AG04449 (cell line): ENCODE results near the gene HIPK1.

Experiments used
- CTCF ChIA-PET: fragments of 350-600 bp; formaldehyde crosslinking; extraction: SDS; loops from one replicate; lab custom pipeline; 2021; ENCODE audit warnings: antibody characterized with exemption; lab: Yijun Ruan, JAX
- POLR2A ChIA-PET: fragments of 400-600, 350-600 bp; formaldehyde crosslinking; extraction: SDS; loops from one replicate; lab custom pipeline; 2020; ENCODE audit warnings: antibody characterized with exemption, inconsistent platforms; lab: Yijun Ruan, JAX
- DNase-seq: peaks from one replicate; pipeline ENCODE4 v3.0.0-alpha.2; 2010; ENCODE audit warnings: low read depth, low spot score
- H3K4me3 ChIP-seq: 2 replicates; pipeline ENCODE4 v1.5.1; 2011; ENCODE audit warnings: low read depth, mild to moderate bottlenecking, control low read depth, low read length
- CTCF ChIP-seq: IDR thresholded peaks from one replicate; pipeline ENCODE4 v1.5.1; 2011; ENCODE audit warnings: mild to moderate bottlenecking, moderate library complexity, low read length, control low read depth, inconsistent platforms; ENCODE audit not compliant: insufficient read depth; ENCODE audit errors: missing control alignments

The HIPK1 gene

GRCh38 chr1:113949007-113949406 lies 19.9 kb downstream of the HIPK1 start:
- no peak for DNase-seq
- no peak overlapping the region for H3K4me3 ChIP-seq
- ChIA-PET POLR2A (no interaction called here), CTCF (interaction anchor here (0.6 to 4.7 kb wide), 9 partner anchors 9 to 334 kb away, joined by 3 to 14 read pairs (median 5); no protein-coding TSS in a partner anchor)
- TF ChIP-seq CTCF, result no peak

DNA sequence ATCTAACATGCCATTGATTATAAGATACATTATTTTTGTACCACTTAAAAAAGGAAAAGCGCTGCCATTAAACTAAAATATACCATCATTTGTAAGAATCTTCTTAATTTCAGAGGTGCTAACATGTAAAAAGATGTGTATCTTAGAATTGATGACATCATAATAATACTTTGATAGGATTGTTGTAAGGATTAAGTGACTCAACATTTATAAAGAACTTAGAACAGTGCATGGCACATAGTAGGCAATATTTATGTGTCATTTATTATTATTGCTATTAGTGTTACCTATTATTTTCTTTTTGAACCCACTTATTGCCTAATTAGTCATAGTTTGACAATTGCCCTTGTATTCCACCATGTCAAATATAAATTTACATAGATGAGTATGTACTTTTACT lies 21.8 kb downstream of the HIPK1 start:
- DNase-seq, result no peak
- TF ChIP-seq CTCF, result no peak
- no peak overlapping the region for H3K4me3 ChIP-seq
- ChIA-PET CTCF (interaction anchor here (1.1 to 4.7 kb wide), 2 partner anchors 110 to 115 kb away, joined by 3 to 14 read pairs; no protein-coding TSS in a partner anchor), POLR2A (no interaction called here)

GRCh38 chr1:113951719-113952118 lies 22.6 kb downstream of the HIPK1 start:
- POLR2A ChIA-PET, result interaction anchor here (0.7 to 1.4 kb wide), 2 partner anchors 9 to 22 kb away, joined by 3 to 7 read pairs; partner anchors contain the start of gene HIPK1
- no peak for TF ChIP-seq CTCF
- no peak for DNase-seq
- CTCF ChIA-PET, result interaction anchor here (0.7 to 4.7 kb wide), 6 partner anchors 10 to 116 kb away, joined by 3 to 21 read pairs (median 4); partner anchors contain the start of gene OLFML3
- H3K4me3 ChIP-seq, result no peak overlapping the region

- no peak overlapping the region for H3K4me3 ChIP-seq
- no peak for TF ChIP-seq CTCF
- no peak for DNase-seq
- ChIA-PET CTCF (interaction anchor here (1.1 to 2.6 kb wide), 2 partner anchors 11 to 123 kb away, joined by 3 to 13 read pairs; no protein-coding TSS in a partner anchor), POLR2A (no interaction called here)
These were observed 28.9 kb downstream of the HIPK1 start for GRCh38 chr1:113957984-113958383.

DNA sequence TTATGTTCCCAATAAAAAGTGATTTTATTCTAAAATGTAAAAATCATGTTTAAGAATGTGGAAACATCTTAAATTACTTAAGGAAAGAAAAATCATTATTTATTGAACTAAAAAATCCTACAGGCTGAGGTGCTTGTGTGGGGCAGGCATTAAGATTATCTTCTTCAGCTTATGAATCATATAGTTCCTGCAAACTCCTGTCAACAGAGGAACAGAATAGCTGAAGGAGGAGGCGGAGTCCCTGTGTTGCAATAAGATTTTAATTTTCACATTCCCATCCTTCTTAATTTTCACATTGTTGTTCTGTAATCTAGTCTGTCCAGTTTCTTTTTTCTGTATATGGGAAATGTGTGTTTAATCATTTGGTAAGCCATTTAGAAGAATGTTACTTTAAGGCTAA lies 29.6 kb downstream of the HIPK1 start:
- ChIA-PET POLR2A (no interaction called here), CTCF (interaction anchor here (1.1 to 2.6 kb wide), 2 partner anchors 11 to 123 kb away, joined by 3 to 13 read pairs; no protein-coding TSS in a partner anchor)
- no peak for TF ChIP-seq CTCF
- DNase-seq, result no peak
- no peak overlapping the region for H3K4me3 ChIP-seq

- CTCF ChIA-PET, result interaction anchor here (0.8 to 3.1 kb wide), 15 partner anchors 9 to 1247 kb away, joined by 3 to 28 read pairs (median 4); partner anchors contain the start of gene OLFML3
- POLR2A ChIA-PET, result no interaction called here
These were observed 34.3 kb downstream of the HIPK1 start for GRCh38 chr1:113963281-113963906.

More at GRCh38 chr1:113963281-113963906, 34.3 kb downstream of the HIPK1 start:
- no peak overlapping the region for H3K4me3 ChIP-seq
- no peak for DNase-seq
- TF ChIP-seq CTCF, result no peak
